ENCODE measurements around the gene TTC16. TPM values are rescaled to one million over a fixed set of nuclear protein-coding genes. Genes with fewer than 3 reads are reported as not detected.

TTC16 gene
- total and polyA plus RNA-seq, 8 donors = 0.02 to 0.09 (median 0.03) TPM; not detected in 4

DNA sequence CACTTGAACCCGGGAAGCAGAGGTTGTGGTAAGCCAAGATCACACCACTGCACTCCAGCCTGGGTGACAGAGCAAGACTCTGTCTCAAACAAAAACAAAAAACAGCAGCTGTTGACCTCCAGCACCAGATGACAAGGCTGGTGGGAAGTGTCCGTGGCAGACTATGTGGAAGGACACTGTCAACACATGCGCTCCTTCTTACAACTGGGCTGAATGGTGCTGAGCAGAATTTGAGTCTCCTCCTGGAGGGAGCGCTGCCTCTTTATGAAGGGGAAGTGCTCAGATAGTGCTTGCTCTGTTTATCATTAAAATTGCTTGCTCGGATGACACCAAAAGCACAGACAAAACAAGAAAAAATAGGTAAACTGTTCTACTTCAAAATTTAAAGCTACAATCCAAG, 18.3 kb upstream of the TTC16 start:
- ATAC-seq (no peak), DNase-seq (no peak), FAIRE-seq (no peak)
- Histone ChIP-seq H3K4me3 (no peak overlapping the region), H3K9me3 (no peaks in the 10 kb centered on the region), H3K27ac (no peak overlapping the region), H3K36me3 (no peaks in the 10 kb centered on the region), H3K4me1 (peaks cover 8 to 10% (median 10%) of the 10 kb centered on the region in 3 donors), H3K27me3 (no peaks in the 10 kb centered on the region)
- TF ChIP-seq, protein P1, sequence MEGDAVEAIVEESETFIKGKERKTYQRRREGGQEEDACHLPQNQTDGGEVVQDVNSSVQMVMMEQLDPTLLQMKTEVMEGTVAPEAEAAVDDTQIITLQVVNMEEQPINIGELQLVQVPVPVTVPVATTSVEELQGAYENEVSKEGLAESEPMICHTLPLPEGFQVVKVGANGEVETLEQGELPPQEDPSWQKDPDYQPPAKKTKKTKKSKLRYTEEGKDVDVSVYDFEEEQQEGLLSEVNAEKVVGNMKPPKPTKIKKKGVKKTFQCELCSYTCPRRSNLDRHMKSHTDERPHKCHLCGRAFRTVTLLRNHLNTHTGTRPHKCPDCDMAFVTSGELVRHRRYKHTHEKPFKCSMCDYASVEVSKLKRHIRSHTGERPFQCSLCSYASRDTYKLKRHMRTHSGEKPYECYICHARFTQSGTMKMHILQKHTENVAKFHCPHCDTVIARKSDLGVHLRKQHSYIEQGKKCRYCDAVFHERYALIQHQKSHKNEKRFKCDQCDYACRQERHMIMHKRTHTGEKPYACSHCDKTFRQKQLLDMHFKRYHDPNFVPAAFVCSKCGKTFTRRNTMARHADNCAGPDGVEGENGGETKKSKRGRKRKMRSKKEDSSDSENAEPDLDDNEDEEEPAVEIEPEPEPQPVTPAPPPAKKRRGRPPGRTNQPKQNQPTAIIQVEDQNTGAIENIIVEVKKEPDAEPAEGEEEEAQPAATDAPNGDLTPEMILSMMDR (IDR thresholded peaks at IDR 0.05) = no peak
- 84 to 87% methylated on average over 5 of the region's 5 CpGs for WGBS, 2 donors
- intact Hi-C loops (cut with DNase I) = no loop called here

DNA sequence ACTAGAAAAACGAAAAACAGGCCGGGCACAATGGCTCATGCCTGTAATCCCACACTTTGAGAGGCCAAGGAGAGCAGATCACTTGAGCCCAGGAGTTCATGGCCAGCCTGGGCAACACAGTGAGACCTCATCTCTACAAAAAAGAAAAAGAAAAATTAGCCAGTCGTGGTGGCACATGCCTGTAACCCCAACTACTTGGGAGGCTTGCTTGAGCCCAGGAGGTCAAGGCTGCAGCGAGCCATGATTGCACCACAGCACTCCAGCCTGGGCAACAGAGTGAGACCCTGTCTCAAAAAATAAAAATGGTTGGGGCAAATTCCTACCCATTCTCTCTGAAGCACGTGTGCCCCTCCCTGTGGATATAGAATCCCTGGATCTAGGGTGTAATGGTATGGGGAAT, 17.5 kb upstream of the TTC16 start:
- FAIRE-seq (no peak), DNase-seq (no peak), ATAC-seq (no peak)
- TF ChIP-seq, protein P1 (IDR thresholded peaks at IDR 0.05) = no peak
- intact Hi-C loops (cut with DNase I) = no loop called here
- H3K4me1 ChIP-seq = peaks cover 8 to 10% (median 10%) of the 10 kb centered on the region in 3 donors
- H3K27ac ChIP-seq = peak overlapping the region in 1 of 4 donors; percentile 86
- H3K36me3 ChIP-seq = no peaks in the 10 kb centered on the region
- no peak overlapping the region for H3K4me3 ChIP-seq
- H3K9me3 ChIP-seq = no peaks in the 10 kb centered on the region
- WGBS, 2 donors = 92 to 95% methylated on average over 5 of the region's 5 CpGs
- H3K27me3 ChIP-seq = no peaks in the 10 kb centered on the region

DNA sequence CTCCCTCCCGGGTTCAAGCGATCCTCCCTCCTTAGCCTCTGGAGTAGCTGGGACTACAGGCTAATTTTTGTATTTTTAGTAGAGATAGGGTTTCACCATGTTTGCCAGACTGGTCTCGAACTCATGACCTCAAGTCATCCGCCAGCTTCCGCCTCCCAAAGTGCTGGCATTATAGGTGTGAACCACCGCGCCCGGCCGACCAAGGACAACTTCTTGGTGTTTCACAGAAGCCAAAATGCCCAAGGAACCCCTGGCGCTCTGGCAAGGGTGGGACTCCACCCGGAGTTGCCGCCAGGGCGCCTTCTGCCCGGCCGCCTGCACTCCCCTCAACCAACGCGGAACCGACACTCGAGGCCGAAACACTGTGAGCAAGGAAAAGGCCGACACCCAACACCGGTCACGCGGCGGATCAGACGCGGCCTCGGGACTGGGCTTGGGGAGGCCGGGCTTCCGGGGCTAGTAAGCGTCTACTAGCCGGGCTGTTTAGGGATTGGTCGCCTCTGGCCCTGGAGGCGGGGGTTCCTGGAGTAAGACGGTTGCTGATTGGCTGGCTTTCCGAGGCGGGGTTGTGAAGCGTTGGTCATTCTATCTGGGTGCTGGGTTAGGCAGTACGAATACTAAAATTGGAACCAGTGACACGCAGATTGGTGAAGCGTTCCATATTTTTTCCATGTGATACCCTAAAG, 16.8 kb upstream of the TTC16 start:
- FAIRE-seq (peak; percentile 54), ATAC-seq (peak; percentile 90 to 97 (median 92)), DNase-seq (peak; percentile 90 to 97 (median 94))
- peak overlapping the region in 2 of 4 donors; percentile 4 to 21 for H3K4me3 ChIP-seq
- peak overlapping the region; percentile 67 to 88 (median 80) for H3K27ac ChIP-seq
- H3K27me3 ChIP-seq = no peaks in the 10 kb centered on the region
- no peaks in the 10 kb centered on the region for H3K36me3 ChIP-seq
- peaks cover 8 to 10% (median 10%) of the 10 kb centered on the region in 3 donors for H3K4me1 ChIP-seq
- H3K9me3 ChIP-seq = no peaks in the 10 kb centered on the region
- 19 to 20% methylated on average over 41 of the region's 41 CpGs for WGBS, 2 donors
- TF ChIP-seq, protein P1 (IDR thresholded peaks at IDR 0.05) = no peak
- intact Hi-C loops (cut with DNase I) = no loop called here

DNA sequence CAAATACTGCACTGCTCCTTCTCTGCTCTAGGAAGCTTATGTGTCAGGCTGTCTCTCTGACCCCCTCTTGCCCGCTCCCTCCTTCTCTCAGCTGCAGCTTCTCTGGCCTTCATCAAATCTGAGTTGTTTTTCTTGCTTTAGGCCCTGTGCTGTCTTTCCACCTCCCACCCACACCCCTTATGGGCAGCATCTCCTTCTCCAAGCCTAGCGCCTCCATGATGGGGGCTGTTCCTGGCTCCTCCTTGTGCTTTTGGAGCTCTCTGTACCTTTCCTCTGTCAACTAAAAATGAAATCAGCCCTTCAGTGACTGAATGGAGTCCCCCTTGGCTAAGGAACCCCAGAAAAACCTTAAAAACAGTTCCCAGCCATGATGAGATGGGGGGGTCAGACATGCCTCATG, 15.7 kb upstream of the TTC16 start:
- H3K4me3 ChIP-seq = no peak overlapping the region
- H3K36me3 ChIP-seq = no peaks in the 10 kb centered on the region
- intact Hi-C loops (cut with DNase I) = no loop called here
- H3K27ac ChIP-seq = peak overlapping the region; percentile 67 to 88 (median 80)
- DNase-seq (no peak), FAIRE-seq (no peak), ATAC-seq (peak in 1 of 4 donors; percentile 1)
- no peaks in the 10 kb centered on the region for H3K9me3 ChIP-seq
- WGBS, 2 donors = 88 to 94% methylated on average over 2 of the region's 2 CpGs
- H3K4me1 ChIP-seq = peaks cover 8 to 10% (median 10%) of the 10 kb centered on the region in 3 donors
- TF ChIP-seq, protein P1 (IDR thresholded peaks at IDR 0.05) = no peak
- no peaks in the 10 kb centered on the region for H3K27me3 ChIP-seq
